NCI-H187 (cell line): Measurements from ENCODE around the gene CRYBG2.

Experiments used
- DNase-seq, 2 experiments: peaks; one replicate each; lab custom pipeline; 2025; lab: John Stamatoyannopoulos, UW

CRYBG2 gene

DNA sequence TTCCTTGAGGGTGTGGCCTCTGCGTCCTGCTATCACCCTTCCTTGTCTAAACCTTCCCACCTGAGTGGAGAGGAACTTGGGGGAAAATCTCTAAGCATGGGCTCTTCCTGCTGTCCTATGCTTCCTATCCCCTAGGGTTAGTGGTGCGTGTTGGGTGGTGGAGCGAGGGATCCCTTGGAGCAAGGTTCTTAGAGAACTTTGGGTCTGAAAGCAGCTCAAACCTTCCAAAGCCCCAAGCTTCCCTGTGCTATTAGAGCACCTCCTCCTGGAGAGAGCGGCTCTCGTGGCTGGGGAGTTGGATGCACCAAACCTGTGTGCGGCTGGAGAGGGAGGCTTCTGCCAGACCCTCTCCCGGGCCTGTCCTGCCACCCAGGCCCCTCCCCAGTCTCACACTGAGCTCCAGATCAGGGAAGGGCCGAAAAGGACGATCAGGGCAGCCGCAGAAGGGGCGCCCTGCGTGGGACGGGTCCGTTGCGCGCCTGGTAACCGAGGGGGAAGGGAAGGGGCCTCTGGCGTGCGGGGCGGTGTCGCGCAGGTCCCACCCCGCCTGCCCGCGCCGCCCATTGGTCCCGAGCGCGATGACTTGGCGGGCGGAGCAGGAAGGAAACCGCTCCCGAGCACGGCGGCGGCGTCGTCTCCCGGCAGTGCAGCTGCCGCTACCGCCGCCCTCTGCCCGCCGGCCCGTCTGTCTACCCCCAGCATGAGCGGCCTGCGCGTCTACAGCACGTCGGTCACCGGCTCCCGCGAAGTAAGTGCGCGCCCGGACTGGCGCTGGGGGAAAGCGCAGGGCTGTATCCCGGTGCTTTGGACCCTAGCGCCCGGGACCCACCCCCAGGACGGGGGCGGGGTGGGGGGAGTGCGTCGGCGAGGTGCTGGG is 74.2 kb downstream of the CRYBG2 start, which contains the start of gene SH3BGRL3:
SH3BGRL3 (plus strand) TSS at position 631 of the 877 bp plus-strand sequence; CDS start at position 701, 70 bp downstream.
- peak; percentile 34 to 62 for DNase-seq

DNA sequence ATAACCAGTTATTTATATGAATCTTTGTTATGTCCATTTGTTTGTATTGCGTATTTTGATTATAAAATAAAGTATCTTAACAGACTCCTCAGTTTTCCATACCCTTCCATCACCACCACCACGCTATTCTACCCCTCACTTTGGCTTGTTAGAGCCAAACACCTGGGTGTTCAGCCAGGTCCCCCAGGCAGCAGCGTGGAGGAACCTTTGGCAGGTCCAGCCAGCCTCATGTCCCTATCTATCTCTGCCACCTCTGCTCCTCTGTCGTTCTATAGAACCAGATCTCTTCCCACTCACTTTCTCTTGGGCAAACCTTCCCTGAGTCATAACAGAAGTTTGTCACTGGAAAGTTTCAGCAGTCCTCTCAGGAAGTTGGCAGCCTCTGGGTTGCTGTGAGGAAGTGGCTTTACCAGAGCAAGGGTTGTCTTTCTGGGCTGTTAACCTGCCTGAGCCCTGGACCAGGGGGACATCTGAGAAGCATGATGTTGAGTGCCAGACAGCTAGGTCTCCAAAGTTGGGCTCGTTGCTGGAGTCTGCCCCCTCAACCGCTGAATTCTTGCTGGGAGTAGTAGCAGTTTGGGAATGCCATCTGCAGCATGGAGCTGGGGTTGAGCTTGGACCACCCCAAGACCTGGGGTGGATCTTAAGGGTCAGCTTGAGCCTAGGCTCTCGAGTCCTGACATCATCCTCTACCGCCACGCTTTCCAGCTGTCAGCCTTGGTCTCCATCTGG is 75.0 kb downstream of the CRYBG2 start:
- DNase-seq, result no peak

DNA sequence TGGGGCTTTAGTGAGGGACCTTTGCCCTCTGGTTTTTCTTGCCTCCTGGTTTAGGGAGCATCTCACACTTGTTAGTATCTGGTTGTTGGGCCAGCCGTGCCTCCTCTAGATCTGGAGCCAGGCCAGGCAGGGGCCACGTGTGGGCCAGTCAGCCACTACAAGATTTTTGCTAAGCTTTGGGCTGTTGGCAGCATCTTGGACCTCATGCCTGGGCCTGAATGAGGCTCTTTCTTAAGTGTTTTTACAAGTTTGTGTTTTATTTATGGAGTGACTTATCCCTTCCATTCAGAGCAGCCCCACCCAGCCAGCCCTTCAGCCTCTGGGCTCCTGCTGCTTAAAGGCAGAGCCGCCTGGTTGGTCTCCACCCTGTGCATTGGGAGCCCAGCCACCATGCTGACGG is 75.6 kb downstream of the CRYBG2 start:
- DNase-seq, result no peak

DNA sequence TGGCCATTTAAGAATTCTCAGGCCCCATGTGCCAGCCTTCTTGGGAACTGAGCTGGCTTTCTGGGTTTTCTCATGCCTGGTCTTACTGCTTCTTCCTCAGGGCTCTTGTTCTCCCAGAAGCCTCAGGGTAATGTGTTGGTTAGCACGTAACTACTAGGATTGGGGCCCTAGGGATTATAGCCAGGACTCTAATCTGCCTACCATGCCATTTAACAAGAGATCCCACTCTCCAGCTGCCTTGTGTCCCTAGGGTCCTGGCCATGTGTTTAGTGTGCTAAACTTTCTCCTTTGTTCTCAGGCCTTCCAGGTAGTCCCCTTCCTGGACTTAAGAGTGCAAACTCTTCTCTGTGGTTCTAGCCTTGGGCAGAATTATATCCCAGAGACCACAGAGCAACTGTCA is 76.2 kb downstream of the CRYBG2 start:
- no peak for DNase-seq

DNA sequence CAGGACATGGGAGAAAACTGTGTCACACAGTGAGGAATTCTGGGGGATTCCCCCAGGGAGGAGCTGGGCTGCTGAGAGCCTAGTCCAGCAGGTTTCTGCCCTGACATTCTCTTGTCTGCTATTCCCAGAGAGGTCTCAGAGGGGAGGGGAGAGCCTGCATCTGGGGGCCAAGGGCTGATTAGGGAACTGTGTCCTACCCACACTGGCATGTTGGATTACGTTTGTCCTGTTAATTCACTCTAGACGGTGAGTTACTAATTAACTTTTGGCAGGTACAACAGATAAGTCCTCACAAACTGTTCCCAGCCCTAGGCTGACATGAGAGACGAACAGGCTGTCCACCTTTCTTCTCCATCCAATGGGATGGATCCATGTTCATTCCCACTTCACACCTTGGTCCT is 76.7 kb downstream of the CRYBG2 start:
- DNase-seq, result no peak

DNA sequence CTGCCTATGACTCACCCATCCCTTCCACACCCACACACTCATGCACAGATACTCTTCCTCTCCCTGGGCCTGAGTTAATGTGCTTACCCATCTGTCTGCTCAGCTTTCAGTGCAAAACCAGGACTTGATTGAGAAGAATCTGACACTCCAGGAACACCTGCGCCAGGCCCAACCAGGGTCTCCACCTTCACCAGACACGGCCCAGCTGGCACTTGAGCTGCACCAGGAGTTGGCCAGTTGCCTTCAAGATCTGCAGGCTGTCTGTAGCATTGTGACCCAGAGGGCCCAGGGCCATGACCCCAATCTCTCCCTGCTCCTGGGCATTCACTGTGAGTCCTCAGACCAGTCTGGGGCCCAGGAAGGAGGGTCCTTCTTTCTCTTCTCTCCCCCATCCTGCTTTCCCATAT is 77.5 kb downstream of the CRYBG2 start:
- DNase-seq, result no peak

DNA sequence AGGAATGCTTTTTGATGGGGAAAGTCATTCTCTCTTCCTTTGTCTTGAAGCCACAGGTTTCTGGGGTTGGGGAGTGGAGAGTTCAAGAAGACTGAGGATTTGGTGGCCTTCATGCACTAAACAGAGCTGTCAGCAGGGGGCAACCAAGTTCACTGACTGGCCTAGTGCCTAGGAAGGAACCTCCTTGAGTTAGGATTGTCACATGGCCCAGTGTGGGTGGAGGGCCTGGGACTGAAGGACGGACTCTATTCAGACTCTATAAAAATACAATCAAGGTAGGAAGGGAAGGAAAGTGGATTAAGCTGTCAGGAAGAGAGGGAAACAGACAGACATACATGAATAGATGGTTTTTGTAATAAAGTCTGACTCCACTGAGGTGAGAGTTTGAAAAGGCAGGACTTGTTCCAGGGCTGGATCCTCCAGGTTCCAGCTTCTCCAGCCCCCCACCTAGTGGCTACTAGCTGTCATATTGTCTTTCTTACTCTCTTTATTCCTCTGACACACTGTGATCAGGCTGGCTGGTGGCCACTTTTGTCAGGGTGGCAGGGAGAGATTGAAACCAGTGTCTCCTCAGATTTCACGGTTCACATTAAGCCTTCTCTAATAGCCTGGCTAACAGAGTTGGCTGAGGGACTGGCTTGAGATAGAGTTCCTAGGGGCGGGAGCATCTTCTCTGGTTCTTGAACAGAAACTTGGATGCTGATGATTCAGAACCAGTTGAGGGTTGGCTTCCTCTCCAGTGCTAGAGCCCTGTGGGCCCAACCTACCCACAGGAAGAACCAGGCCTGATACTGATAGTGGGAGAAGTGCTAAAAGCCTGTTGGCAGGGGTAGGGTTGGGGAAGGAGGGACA is 78.1 kb downstream of the CRYBG2 start:
- peak in 1 of 2 experiments; percentile 29 for DNase-seq

DNA sequence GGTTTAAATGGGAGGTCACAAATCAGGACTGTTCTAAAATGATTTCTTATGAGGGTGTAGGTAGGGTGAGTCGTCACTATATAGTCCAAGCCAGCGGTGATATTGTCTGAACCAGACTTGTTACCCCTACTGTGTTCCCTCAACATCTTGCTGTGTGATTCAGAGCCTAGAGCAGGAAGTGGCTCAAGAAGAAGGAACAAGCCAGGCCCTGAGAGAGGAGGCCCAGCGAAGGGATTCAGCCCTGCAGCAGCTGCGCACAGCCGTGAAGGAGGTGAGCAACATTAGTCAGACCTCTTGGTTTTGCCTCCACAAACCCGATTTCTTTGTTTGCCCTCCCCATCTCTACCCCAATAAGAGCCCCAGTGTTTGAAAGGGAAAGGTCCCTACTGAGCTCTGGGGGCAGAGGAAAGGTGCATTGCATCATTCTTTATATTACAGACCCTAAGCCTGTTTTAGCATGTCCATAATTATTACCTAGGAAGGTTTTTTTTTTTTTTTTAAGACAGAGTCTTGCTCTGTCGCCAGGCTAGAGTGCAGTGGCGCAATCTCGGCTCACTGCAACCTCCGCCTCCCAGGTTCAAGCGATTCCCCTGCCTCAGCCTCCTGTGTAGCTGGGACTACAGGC is 79.0 kb downstream of the CRYBG2 start:
- no peak for DNase-seq
